ENCODE results near the gene OSBPL6.

The OSBPL6 gene

DNA sequence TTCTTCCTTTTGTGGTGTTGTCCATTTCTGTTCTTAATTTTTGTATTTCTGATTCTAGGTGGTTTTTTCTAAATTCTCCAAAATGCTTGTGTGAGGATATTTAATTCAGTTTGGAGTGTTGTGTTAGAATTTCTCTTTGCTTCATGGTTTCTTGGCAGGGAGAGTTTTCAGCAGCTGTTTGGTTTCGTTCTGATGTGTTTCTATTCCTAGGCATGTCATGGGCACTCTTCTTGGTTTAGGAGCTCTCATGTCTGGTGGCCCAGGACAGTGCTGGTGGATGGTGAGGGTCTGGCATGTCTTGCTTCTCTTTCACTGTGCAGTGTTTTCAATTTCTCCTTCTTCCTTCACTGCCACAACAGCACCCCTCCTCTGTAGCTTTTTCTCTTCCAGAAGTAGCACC, 52.9 kb downstream of the OSBPL6 start:
- DNase-seq (ENCODE audit: insufficient read length, low spot score) (no peak), FAIRE-seq (no peak)
- TF ChIP-seq, protein P1, sequence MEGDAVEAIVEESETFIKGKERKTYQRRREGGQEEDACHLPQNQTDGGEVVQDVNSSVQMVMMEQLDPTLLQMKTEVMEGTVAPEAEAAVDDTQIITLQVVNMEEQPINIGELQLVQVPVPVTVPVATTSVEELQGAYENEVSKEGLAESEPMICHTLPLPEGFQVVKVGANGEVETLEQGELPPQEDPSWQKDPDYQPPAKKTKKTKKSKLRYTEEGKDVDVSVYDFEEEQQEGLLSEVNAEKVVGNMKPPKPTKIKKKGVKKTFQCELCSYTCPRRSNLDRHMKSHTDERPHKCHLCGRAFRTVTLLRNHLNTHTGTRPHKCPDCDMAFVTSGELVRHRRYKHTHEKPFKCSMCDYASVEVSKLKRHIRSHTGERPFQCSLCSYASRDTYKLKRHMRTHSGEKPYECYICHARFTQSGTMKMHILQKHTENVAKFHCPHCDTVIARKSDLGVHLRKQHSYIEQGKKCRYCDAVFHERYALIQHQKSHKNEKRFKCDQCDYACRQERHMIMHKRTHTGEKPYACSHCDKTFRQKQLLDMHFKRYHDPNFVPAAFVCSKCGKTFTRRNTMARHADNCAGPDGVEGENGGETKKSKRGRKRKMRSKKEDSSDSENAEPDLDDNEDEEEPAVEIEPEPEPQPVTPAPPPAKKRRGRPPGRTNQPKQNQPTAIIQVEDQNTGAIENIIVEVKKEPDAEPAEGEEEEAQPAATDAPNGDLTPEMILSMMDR (IDR thresholded peaks at IDR 0.05; ENCODE audit: insufficient read depth, missing control alignments): no peak

DNA sequence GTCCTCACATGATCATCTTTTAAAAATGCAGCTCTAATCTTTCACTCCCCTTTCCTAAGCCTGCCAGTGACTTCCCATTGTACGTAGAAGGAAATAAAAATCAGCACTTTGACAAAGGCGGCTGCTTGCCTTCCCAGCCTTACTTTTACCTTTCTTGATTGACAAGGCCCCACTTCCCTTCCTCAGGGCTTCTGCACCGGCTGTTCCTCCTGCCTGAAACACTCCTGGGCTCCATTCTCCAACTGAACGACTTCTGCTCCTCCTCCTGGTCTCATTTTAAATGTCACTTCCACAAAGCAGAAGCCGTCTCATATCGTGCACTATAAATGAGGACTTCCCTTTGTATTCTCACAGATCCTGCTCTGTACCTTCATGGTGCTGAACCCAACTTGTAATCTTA, 56.1 kb downstream of the OSBPL6 start:
- no peak for FAIRE-seq
- no peak for DNase-seq (ENCODE audit: insufficient read length, low spot score)
- TF ChIP-seq, protein P1 (IDR thresholded peaks at IDR 0.05; ENCODE audit: insufficient read depth, missing control alignments): no peak

GRCh38 chr2:178251151-178251955, 57.0 kb downstream of the OSBPL6 start:
- FAIRE-seq (no peak), DNase-seq (ENCODE audit: insufficient read length, low spot score) (no peak)
- TF ChIP-seq, protein P1 (IDR thresholded peaks at IDR 0.05; ENCODE audit: insufficient read depth, missing control alignments): no peak

- no peak for DNase-seq (ENCODE audit: insufficient read length, low spot score)
- TF ChIP-seq, protein P1 (IDR thresholded peaks at IDR 0.05; ENCODE audit: insufficient read depth, missing control alignments): no peak
- FAIRE-seq: no peak
Observed at GRCh38 chr2:178256382-178257042, 62.2 kb downstream of the OSBPL6 start.

DNA sequence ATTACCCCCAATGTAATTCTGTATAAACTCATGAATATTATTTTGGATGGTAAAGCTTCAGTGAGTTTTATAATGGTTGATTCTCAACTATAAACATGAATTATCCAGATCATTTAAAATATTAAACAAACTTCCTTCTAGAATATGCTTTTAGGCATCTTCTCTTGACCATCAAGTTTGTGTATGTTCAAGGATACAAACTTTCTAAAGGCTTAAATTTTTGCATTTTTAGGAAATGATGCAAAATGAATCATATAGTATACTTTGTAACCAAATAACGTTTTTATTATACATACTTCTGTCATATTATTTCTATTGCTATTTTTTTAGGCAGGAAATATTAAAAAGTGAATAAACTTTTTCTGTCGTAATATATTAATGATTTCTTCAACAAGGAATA, 62.8 kb downstream of the OSBPL6 start:
- no peak for FAIRE-seq
- TF ChIP-seq, protein P1 (IDR thresholded peaks at IDR 0.05; ENCODE audit: insufficient read depth, missing control alignments): no peak
- DNase-seq (ENCODE audit: insufficient read length, low spot score): no peak

- TF ChIP-seq, protein P1 (IDR thresholded peaks at IDR 0.05; ENCODE audit: insufficient read depth, missing control alignments): no peak
- FAIRE-seq: no peak
- no peak for DNase-seq (ENCODE audit: insufficient read length, low spot score)
Observed at GRCh38 chr2:178258916-178259315, 64.6 kb downstream of the OSBPL6 start.

All from D721Med (cell line).